Choroid plexus epithelial cell (primary cell): ENCODE measurements around the gene TMEM80.
"Not testable (repeated sequence)": the region's sequence is repeated elsewhere in the genome, so short reads cannot be mapped to it uniquely, and the experiment has no call there.

ENCODE experiments used
- DNase-seq: peaks from one replicate; pipeline ENCODE4 v3.0.0-alpha.2; 2010; ENCODE audit warnings: low read depth
- H3K4me3 ChIP-seq: 2 replicates; pipeline ENCODE4 v1.5.1; 2011; ENCODE audit warnings: low read depth, mild to moderate bottlenecking, control low read depth, low read length, moderate library complexity
- TF ChIP-seq, protein P1 (sequence below): conservative IDR thresholded peaks from 2 replicates; pipeline ENCODE4 v1.5.1; 2011; ENCODE audit warnings: low read depth, mild to moderate bottlenecking, control low read depth, inconsistent platforms, low read length, moderate library complexity

Gene TMEM80

GRCh38 chr11:689625-690024 lies 6.0 kb upstream of the TMEM80 start:
- no peak overlapping the region for H3K4me3 ChIP-seq
- TF ChIP-seq, protein P1, sequence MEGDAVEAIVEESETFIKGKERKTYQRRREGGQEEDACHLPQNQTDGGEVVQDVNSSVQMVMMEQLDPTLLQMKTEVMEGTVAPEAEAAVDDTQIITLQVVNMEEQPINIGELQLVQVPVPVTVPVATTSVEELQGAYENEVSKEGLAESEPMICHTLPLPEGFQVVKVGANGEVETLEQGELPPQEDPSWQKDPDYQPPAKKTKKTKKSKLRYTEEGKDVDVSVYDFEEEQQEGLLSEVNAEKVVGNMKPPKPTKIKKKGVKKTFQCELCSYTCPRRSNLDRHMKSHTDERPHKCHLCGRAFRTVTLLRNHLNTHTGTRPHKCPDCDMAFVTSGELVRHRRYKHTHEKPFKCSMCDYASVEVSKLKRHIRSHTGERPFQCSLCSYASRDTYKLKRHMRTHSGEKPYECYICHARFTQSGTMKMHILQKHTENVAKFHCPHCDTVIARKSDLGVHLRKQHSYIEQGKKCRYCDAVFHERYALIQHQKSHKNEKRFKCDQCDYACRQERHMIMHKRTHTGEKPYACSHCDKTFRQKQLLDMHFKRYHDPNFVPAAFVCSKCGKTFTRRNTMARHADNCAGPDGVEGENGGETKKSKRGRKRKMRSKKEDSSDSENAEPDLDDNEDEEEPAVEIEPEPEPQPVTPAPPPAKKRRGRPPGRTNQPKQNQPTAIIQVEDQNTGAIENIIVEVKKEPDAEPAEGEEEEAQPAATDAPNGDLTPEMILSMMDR: no peak
- DNase-seq: peak; percentile 53

DNA sequence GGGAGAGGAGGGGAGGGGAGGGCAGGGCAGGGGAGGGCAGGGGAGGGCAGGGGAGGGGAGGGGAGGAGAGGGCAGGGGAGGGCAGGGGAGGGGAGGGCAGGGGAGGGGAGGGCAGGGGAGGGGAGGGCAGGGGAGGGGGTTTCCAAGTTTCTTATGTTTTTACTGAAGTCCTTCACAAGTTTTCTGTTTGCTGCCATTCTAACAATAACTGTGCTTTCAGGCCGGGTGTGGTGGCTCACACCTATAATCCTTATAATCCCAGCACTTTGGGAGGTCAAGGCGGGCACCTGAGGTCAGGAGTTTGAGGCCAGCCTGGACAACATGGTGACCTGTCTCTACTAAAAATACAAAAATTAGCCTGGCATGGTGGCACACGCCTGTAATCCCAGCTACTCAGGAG lies 5.4 kb upstream of the TMEM80 start:
- DNase-seq, H3K4me3 ChIP-seq: not testable (repeated sequence)

- DNase-seq: no peak
Measured at GRCh38 chr11:690738-691633, 4.6 kb upstream of the TMEM80 start.

GRCh38 chr11:691710-692590 lies 3.7 kb upstream of the TMEM80 start:
- no peak for DNase-seq
- H3K4me3 ChIP-seq: no peak overlapping the region
- TF ChIP-seq, protein P1: no peak

More at GRCh38 chr11:690738-691633, 4.6 kb upstream of the TMEM80 start:
- TF ChIP-seq, protein P1: no peak
- H3K4me3 ChIP-seq: no peak overlapping the region

- no peak for DNase-seq
- H3K4me3 ChIP-seq: peak overlapping the region; percentile 61
- TF ChIP-seq, protein P1: no peak
Measured at GRCh38 chr11:692824-693414, 2.7 kb upstream of the TMEM80 start.

DNA sequence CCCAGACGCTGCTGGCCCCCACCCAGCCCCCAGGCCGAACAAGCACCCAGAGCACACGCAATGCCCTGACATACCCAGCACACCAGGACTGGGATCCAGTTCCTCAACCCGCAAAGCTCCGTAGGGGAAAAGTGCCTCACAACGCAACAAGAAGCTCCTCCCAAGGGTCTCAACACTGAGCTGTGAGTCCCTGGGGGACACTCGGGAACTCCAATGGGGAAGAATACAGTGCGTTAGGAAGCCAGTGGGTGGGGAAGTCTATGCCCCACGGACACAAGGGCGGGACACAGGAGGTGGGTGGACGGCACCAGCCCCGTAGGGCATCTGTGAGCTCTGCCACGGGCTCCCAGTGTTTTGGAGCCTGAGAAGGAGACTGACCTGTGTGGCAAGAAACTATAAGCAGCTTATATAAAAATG lies 2.2 kb upstream of the TMEM80 start:
- peak overlapping the region; percentile 61 for H3K4me3 ChIP-seq
- DNase-seq: peak; percentile 30
- TF ChIP-seq, protein P1: no peak

GRCh38 chr11:693887-694562 lies 1.6 kb upstream of the TMEM80 start:
- DNase-seq: no peak
- TF ChIP-seq, protein P1: no peak
- H3K4me3 ChIP-seq: peak overlapping the region; percentile 61
